HL-60 (cell line): ENCODE results near the gene POLR2J.

Source experiments
- GABPA ChIP-seq: IDR thresholded peaks from 2 replicates; pipeline ENCODE4 v1.6.1; 2012; ENCODE audit warnings: low read depth
- POLR2AphosphoS5 ChIP-seq: IDR thresholded peaks from 2 replicates; pipeline ENCODE4 v1.6.1; 2012; ENCODE audit warnings: low read depth
- TF ChIP-seq, protein P1 (sequence below): IDR thresholded peaks from one replicate; pipeline ENCODE4 v1.5.1; 2011; ENCODE audit warnings: low read length, control low read depth, inconsistent platforms; ENCODE audit not compliant: insufficient read depth
- TF ChIP-seq, protein P2 (sequence below): IDR thresholded peaks from 2 replicates; pipeline ENCODE4 v1.6.1; 2012; ENCODE audit warnings: low read depth; ENCODE audit not compliant: insufficient replicate concordance

GRCh38 chr7:102451371-102452054 is 27.2 kb downstream of the POLR2J start:
- TF ChIP-seq, protein P1, sequence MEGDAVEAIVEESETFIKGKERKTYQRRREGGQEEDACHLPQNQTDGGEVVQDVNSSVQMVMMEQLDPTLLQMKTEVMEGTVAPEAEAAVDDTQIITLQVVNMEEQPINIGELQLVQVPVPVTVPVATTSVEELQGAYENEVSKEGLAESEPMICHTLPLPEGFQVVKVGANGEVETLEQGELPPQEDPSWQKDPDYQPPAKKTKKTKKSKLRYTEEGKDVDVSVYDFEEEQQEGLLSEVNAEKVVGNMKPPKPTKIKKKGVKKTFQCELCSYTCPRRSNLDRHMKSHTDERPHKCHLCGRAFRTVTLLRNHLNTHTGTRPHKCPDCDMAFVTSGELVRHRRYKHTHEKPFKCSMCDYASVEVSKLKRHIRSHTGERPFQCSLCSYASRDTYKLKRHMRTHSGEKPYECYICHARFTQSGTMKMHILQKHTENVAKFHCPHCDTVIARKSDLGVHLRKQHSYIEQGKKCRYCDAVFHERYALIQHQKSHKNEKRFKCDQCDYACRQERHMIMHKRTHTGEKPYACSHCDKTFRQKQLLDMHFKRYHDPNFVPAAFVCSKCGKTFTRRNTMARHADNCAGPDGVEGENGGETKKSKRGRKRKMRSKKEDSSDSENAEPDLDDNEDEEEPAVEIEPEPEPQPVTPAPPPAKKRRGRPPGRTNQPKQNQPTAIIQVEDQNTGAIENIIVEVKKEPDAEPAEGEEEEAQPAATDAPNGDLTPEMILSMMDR = no peak
- TF ChIP-seq POLR2AphosphoS5 (0 out of 2 replicates have a peak, but pooled peaks have one; percentile 9), GABPA (no peak)
- TF ChIP-seq, protein P2, sequence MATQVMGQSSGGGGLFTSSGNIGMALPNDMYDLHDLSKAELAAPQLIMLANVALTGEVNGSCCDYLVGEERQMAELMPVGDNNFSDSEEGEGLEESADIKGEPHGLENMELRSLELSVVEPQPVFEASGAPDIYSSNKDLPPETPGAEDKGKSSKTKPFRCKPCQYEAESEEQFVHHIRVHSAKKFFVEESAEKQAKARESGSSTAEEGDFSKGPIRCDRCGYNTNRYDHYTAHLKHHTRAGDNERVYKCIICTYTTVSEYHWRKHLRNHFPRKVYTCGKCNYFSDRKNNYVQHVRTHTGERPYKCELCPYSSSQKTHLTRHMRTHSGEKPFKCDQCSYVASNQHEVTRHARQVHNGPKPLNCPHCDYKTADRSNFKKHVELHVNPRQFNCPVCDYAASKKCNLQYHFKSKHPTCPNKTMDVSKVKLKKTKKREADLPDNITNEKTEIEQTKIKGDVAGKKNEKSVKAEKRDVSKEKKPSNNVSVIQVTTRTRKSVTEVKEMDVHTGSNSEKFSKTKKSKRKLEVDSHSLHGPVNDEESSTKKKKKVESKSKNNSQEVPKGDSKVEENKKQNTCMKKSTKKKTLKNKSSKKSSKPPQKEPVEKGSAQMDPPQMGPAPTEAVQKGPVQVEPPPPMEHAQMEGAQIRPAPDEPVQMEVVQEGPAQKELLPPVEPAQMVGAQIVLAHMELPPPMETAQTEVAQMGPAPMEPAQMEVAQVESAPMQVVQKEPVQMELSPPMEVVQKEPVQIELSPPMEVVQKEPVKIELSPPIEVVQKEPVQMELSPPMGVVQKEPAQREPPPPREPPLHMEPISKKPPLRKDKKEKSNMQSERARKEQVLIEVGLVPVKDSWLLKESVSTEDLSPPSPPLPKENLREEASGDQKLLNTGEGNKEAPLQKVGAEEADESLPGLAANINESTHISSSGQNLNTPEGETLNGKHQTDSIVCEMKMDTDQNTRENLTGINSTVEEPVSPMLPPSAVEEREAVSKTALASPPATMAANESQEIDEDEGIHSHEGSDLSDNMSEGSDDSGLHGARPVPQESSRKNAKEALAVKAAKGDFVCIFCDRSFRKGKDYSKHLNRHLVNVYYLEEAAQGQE = no peak
